ENCODE measurements around the gene ULBP1. TPM values are rescaled to one million over a fixed set of nuclear protein-coding genes. Genes with fewer than 3 reads are reported as not detected.
"Not testable (repeated sequence)": the region's sequence is repeated elsewhere in the genome, so short reads cannot be mapped to it uniquely, and the experiment has no call there.

The ULBP1 gene
- total RNA-seq, 4 donors from 2014 or later: not detected

GRCh38 chr6:149940672-149940982 is 23.1 kb upstream of the ULBP1 start:
- WGBS, 2 donors (ENCODE audit: low coverage in 1 of 2): 45% methylated on average over 6 of the region's 6 CpGs; no CpG with 5 or more reads in 1 of the 2 donors
- H3K9me3 ChIP-seq: no peaks in the 10 kb centered on the region
- peaks cover 77% of the 10 kb centered on the region for H3K27me3 ChIP-seq
- TF ChIP-seq, protein P1, sequence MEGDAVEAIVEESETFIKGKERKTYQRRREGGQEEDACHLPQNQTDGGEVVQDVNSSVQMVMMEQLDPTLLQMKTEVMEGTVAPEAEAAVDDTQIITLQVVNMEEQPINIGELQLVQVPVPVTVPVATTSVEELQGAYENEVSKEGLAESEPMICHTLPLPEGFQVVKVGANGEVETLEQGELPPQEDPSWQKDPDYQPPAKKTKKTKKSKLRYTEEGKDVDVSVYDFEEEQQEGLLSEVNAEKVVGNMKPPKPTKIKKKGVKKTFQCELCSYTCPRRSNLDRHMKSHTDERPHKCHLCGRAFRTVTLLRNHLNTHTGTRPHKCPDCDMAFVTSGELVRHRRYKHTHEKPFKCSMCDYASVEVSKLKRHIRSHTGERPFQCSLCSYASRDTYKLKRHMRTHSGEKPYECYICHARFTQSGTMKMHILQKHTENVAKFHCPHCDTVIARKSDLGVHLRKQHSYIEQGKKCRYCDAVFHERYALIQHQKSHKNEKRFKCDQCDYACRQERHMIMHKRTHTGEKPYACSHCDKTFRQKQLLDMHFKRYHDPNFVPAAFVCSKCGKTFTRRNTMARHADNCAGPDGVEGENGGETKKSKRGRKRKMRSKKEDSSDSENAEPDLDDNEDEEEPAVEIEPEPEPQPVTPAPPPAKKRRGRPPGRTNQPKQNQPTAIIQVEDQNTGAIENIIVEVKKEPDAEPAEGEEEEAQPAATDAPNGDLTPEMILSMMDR (IDR thresholded peaks at IDR 0.05): no peak
- no peak for TF ChIP-seq POLR2A (IDR thresholded peaks at IDR 0.05)
- TF ChIP-seq EP300 (IDR thresholded peaks at IDR 0.05; ENCODE audit: low read depth): no peak
- TF ChIP-seq POLR2AphosphoS5 (IDR thresholded peaks at IDR 0.05): no peak
- in situ Hi-C loops (cut with MboI; ENCODE audit: low pct_ligation_motif_present in 1 of 4, low pct_unique_long_range_greater_than_20kb in 1 of 4, low sequenced_read_pairs in 3 of 4) (loop anchor here in 2 of 4 donors (10.0 kb wide), 1 partner anchor 54 kb away; no protein-coding TSS in a partner anchor), intact Hi-C loops (cut with DNase I; ENCODE audit: low total_unique reads) (no loop called here)
- H3K4me1 ChIP-seq: peaks cover 13 to 29% (median 25%) of the 10 kb centered on the region in 4 donors
- no peak overlapping the region for H3K27ac ChIP-seq
- H3K36me3 ChIP-seq: no peaks in the 10 kb centered on the region
- no peak for DNase-seq
- no peak overlapping the region for H3K4me3 ChIP-seq

GRCh38 chr6:149941583-149942460 is 21.9 kb upstream of the ULBP1 start, which contains the start of gene ULBP2:
TSS of gene ULBP2 (plus strand) at chr6:149942014. CDS start at chr6:149942073, 59 bp downstream.
- intact Hi-C loops (cut with DNase I; ENCODE audit: low total_unique reads) (no loop called here), in situ Hi-C loops (cut with MboI; ENCODE audit: low pct_ligation_motif_present in 1 of 4, low pct_unique_long_range_greater_than_20kb in 1 of 4, low sequenced_read_pairs in 3 of 4) (loop anchor here in 2 of 4 donors (10.0 kb wide), 1 partner anchor 53 kb away; no protein-coding TSS in a partner anchor)
- Histone ChIP-seq H3K27me3 (peaks cover 70% of the 10 kb centered on the region), H3K36me3 (no peaks in the 10 kb centered on the region), H3K4me3 (peak within 1 kb of the TSS; percentile 3 to 57 (median 42)), H3K4me1 (peaks cover 13 to 29% (median 25%) of the 10 kb centered on the region in 4 donors), H3K27ac (peak within 1 kb of the TSS in 1 of 4 donors; percentile 21), H3K9me3 (no peaks in the 10 kb centered on the region)
- TF ChIP-seq EP300 (IDR thresholded peaks at IDR 0.05; ENCODE audit: low read depth) (no peak), POLR2AphosphoS5 (IDR thresholded peaks at IDR 0.05) (peak in 1 of 3 donors; percentile 49), POLR2A (IDR thresholded peaks at IDR 0.05) (no peak)
- TF ChIP-seq, protein P1 (IDR thresholded peaks at IDR 0.05): peak in 1 of 5 experiments; percentile 7
- WGBS, 2 donors (ENCODE audit: low coverage in 1 of 2): 1% methylated on average over 15 to 62 of the region's 62 CpGs
- DNase-seq: peak; percentile 73

- peaks cover 66% of the 10 kb centered on the region for H3K27me3 ChIP-seq
- no peak overlapping the region for H3K27ac ChIP-seq
- WGBS, 2 donors (ENCODE audit: low coverage in 1 of 2): 20 to 21% methylated on average over 1 to 12 of the region's 13 CpGs
- H3K4me1 ChIP-seq: peaks cover 13 to 29% (median 25%) of the 10 kb centered on the region in 4 donors
- intact Hi-C loops (cut with DNase I; ENCODE audit: low total_unique reads) (no loop called here), in situ Hi-C loops (cut with MboI; ENCODE audit: low pct_ligation_motif_present in 1 of 4, low pct_unique_long_range_greater_than_20kb in 1 of 4, low sequenced_read_pairs in 3 of 4) (loop anchor here in 2 of 4 donors (10.0 kb wide), 1 partner anchor 52 kb away; no protein-coding TSS in a partner anchor)
- DNase-seq: no peak
- H3K9me3 ChIP-seq: no peaks in the 10 kb centered on the region
- H3K4me3 ChIP-seq: peak overlapping the region in 3 of 4 donors; percentile 33 to 57 (median 51)
- TF ChIP-seq, protein P1 (IDR thresholded peaks at IDR 0.05): no peak
- no peak for TF ChIP-seq POLR2AphosphoS5 (IDR thresholded peaks at IDR 0.05)
- TF ChIP-seq EP300 (IDR thresholded peaks at IDR 0.05; ENCODE audit: low read depth): no peak
- no peak for TF ChIP-seq POLR2A (IDR thresholded peaks at IDR 0.05)
- no peaks in the 10 kb centered on the region for H3K36me3 ChIP-seq
Measured at GRCh38 chr6:149942461-149942829, 21.3 kb upstream of the ULBP1 start.

GRCh38 chr6:149943321-149943720 is 20.4 kb upstream of the ULBP1 start:
- H3K4me3 ChIP-seq; H3K27ac ChIP-seq; H3K36me3 ChIP-seq; H3K9me3 ChIP-seq; intact Hi-C loops (cut with DNase I; ENCODE audit: low total_unique reads); DNase-seq: not testable (repeated sequence)
- WGBS, 2 donors (ENCODE audit: low coverage in 1 of 2): 82% methylated on average over 5 of the region's 5 CpGs; no CpG with 5 or more reads in 1 of the 2 donors
- Histone ChIP-seq H3K4me1 (peaks cover 10 to 26% (median 22%) of the 10 kb centered on the region in 4 donors), H3K27me3 (peaks cover 65% of the 10 kb centered on the region)
- in situ Hi-C loops (cut with MboI; ENCODE audit: low pct_ligation_motif_present in 1 of 4, low pct_unique_long_range_greater_than_20kb in 1 of 4, low sequenced_read_pairs in 3 of 4): loop anchor here in 2 of 4 donors (10.0 kb wide), 1 partner anchor 51 kb away; no protein-coding TSS in a partner anchor

DNA sequence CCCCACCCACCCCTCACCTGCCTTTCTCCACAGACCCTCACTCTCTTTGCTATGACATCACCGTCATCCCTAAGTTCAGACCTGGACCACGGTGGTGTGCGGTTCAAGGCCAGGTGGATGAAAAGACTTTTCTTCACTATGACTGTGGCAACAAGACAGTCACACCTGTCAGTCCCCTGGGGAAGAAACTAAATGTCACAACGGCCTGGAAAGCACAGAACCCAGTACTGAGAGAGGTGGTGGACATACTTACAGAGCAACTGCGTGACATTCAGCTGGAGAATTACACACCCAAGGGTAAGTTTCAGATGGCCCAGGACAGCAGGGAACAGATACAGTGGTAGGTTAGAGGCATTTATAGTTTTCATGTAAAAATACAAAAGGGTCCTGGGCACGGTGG is 18.5 kb upstream of the ULBP1 start:
- DNase-seq; H3K36me3 ChIP-seq; H3K27ac ChIP-seq; intact Hi-C loops (cut with DNase I; ENCODE audit: low total_unique reads); H3K4me3 ChIP-seq; H3K9me3 ChIP-seq: not testable (repeated sequence)
- 80% methylated on average over 3 of the region's 6 CpGs; no CpG with 5 or more reads in 1 of the 2 donors for WGBS, 2 donors (ENCODE audit: low coverage in 1 of 2)
- Histone ChIP-seq H3K27me3 (peaks cover 65% of the 10 kb centered on the region), H3K4me1 (peaks cover 7 to 17% (median 15%) of the 10 kb centered on the region in 4 donors)
- in situ Hi-C loops (cut with MboI; ENCODE audit: low pct_ligation_motif_present in 1 of 4, low pct_unique_long_range_greater_than_20kb in 1 of 4, low sequenced_read_pairs in 3 of 4): loop anchor here in 2 of 4 donors (10.0 kb wide), 1 partner anchor 50 kb away; no protein-coding TSS in a partner anchor

DNA sequence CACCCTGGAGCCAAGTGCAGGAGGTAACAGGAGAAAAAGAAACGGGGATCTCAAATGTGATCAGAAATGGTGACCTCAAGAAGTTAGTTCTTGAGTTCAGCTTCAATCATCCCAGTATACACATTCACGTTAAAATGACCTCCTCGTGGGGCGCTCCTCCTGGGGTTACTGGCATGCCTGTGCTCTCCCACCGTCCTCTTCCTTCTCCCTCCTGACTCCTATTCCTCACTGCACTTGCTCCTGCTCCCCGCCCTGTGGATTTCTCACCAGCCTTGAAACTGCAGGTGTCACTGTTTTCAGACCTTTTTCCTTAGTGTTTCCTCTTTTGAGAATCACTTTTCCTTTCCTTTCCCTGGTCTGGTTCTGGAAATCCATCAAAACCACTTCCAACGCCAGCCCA is 17.1 kb upstream of the ULBP1 start:
- 68 to 72% methylated on average over 6 to 7 of the region's 7 CpGs for WGBS, 2 donors (ENCODE audit: low coverage in 1 of 2)
- in situ Hi-C loops (cut with MboI; ENCODE audit: low pct_ligation_motif_present in 1 of 4, low pct_unique_long_range_greater_than_20kb in 1 of 4, low sequenced_read_pairs in 3 of 4): loop anchor here in 2 of 4 donors (10.0 kb wide), 1 partner anchor 48 kb away; no protein-coding TSS in a partner anchor
- DNase-seq; H3K4me3 ChIP-seq; H3K27ac ChIP-seq; H3K36me3 ChIP-seq; intact Hi-C loops (cut with DNase I; ENCODE audit: low total_unique reads); H3K9me3 ChIP-seq; H3K4me1 ChIP-seq: not testable (repeated sequence)
- H3K27me3 ChIP-seq: peaks cover 65% of the 10 kb centered on the region

DNA sequence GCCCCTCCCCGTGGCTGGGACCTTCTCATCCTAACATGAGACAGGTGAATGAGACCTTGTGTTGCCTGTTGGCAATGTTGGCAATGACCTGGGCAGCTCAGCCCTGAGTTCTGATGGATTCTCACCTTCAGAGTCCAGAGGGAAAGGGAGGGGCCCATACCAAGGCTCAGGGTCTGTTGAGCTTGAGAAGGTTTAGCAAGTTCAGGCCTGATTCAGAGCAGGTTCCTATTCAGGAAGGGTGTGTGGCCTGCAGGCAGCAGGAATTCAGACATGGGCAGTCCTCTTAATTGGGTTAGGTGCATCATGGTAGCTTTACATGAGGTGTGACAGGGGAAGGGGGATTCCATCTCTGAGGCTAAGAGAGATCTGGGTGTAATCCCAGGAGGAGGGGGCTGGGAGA is 16.2 kb upstream of the ULBP1 start:
- H3K4me1 ChIP-seq; H3K36me3 ChIP-seq; intact Hi-C loops (cut with DNase I; ENCODE audit: low total_unique reads); DNase-seq; H3K4me3 ChIP-seq; H3K27ac ChIP-seq; H3K9me3 ChIP-seq: not testable (repeated sequence)
- peaks cover 65% of the 10 kb centered on the region for H3K27me3 ChIP-seq
- in situ Hi-C loops (cut with MboI; ENCODE audit: low pct_ligation_motif_present in 1 of 4, low pct_unique_long_range_greater_than_20kb in 1 of 4, low sequenced_read_pairs in 3 of 4): loop anchor here in 2 of 4 donors (10.0 kb wide), 1 partner anchor 47 kb away; no protein-coding TSS in a partner anchor
- no CpG with 5 or more reads among the region's 1 CpG for WGBS, 2 donors (ENCODE audit: low coverage in 1 of 2)

Measured in transverse colon (tissue), 4 donors.